HCT116 (cell line): ENCODE results near the gene NCAPD3. TPM values are rescaled to one million over a fixed set of nuclear protein-coding genes. Genes with fewer than 3 reads are reported as not detected.

Experiments
- ATAC-seq: fragments of 200-7000 bp; cut with Tn5 transposase; 2 replicates; pipeline ENCODE4 v1.9.1; 2020; ENCODE audit warnings: mild to moderate bottlenecking, moderate library complexity
- BruUV-seq: library from RNA; stranded (reverse); fragments of 400-500 nt; replicated peaks from 2 replicates; lab custom pipeline; 2021; lab: Mats Ljungman, UMichigan
- CTCF ChIA-PET: fragments of 300-600 bp; sonication (Branson Sonifier 250); formaldehyde crosslinking; loops from one replicate; lab custom pipeline; 2021; ENCODE audit warnings: antibody characterized with exemption; lab: Charles Lee
- POLR2A ChIA-PET: fragments of 300-600, 350-600 bp; sonication (Branson Sonifier 250); formaldehyde crosslinking; loops from one replicate; lab custom pipeline; 2021; ENCODE audit warnings: antibody characterized with exemption; lab: Charles Lee
- RAD21 ChIA-PET, 2 experiments: fragments of 300-600 bp; sonication (Branson Sonifier 250); formaldehyde crosslinking; loops; one replicate each; lab custom pipeline; 2023; ENCODE audit warnings: low total read pairs in 2 of 2; ENCODE audit not compliant: uncharacterized antibody in 2 of 2, unreplicated experiment in 2 of 2, low non-redundant PET in 1 of 2; lab: Charles Lee
- DNase-seq: peaks from one replicate; pipeline ENCODE4 v3.0.0-alpha.2; 2010; ENCODE audit warnings: low read depth, low spot score
- H2AFZ ChIP-seq: fragments of 200-600 bp; shearing (Covaris generic), sonication (generic); 2 replicates; pipeline ENCODE4 v1.6.1; 2017; ENCODE audit warnings: low read depth, mixed run types, mixed read lengths, antibody characterized with exemption, low read length; ENCODE audit not compliant: poor library complexity, severe bottlenecking
- H3K27ac ChIP-seq: 2 replicates; pipeline ENCODE4 v1.5.1; 2012; ENCODE audit warnings: low read depth, low read length
- H3K27me3 ChIP-seq: fragments of 200-600 bp; sonication (generic); 2 replicates; pipeline ENCODE4 v1.6.1; 2016; ENCODE audit warnings: mixed run types, low read length, mixed read lengths; ENCODE audit not compliant: insufficient read depth
- H3K36me3 ChIP-seq, 2 experiments: fragments of 200-500 bp in 1 of 2; fragments of 200-600 bp in 1 of 2; sonication (Bioruptor generic) in 1 of 2; sonication (generic) in 1 of 2; 2 replicates each; pipeline versions ENCODE4 v1.5.1 to v1.6.1; 2014 to 2016; ENCODE audit warnings: low read length in 2 of 2, inconsistent platforms in 1 of 2, mixed read lengths in 1 of 2, mixed run types in 1 of 2; ENCODE audit not compliant: insufficient read depth in 2 of 2, control insufficient read depth in 1 of 2
- H3K4me1 ChIP-seq, 2 experiments: fragments of 200-600 bp in 1 of 2; sonication (generic) in 1 of 2; 2 replicates each; pipeline versions ENCODE4 v1.5.1 to v1.6.1; 2012 to 2017; ENCODE audit warnings: low read length in 2 of 2, inconsistent platforms in 1 of 2, mild to moderate bottlenecking in 1 of 2, mixed read lengths in 1 of 2, mixed run types in 1 of 2, moderate library complexity in 1 of 2; ENCODE audit not compliant: insufficient read depth in 2 of 2, control insufficient read depth in 1 of 2
- H3K4me2 ChIP-seq: fragments of 200-600 bp; sonication (generic); 2 replicates; pipeline ENCODE4 v1.6.1; 2017; ENCODE audit warnings: mixed run types, low read length, mixed read lengths
- H3K4me3 ChIP-seq, 2 experiments: fragments of 200-600 bp in 1 of 2; sonication (generic) in 1 of 2; replicated peaks in 1 of 2; 2 replicates each; pipeline ENCODE4 v1.5.1; 2011 to 2016; ENCODE audit warnings: low read length in 2 of 2, control low read depth in 1 of 2, low read depth in 1 of 2, mild to moderate bottlenecking in 1 of 2, mixed read lengths in 1 of 2, mixed run types in 1 of 2
- H3K79me2 ChIP-seq: fragments of 200-600 bp; sonication (generic); 2 replicates; pipeline ENCODE4 v1.6.1; 2017; ENCODE audit warnings: mild to moderate bottlenecking, mixed run types, low read length, moderate library complexity, mixed read lengths; ENCODE audit not compliant: insufficient read depth
- H3K9ac ChIP-seq: fragments of 200-600 bp; sonication (generic); 2 replicates; pipeline ENCODE4 v1.6.1; 2016; ENCODE audit warnings: low read length, mixed read lengths
- H3K9me2 ChIP-seq: fragments of 200-600 bp; sonication (generic), shearing (Covaris generic); 2 replicates; pipeline ENCODE4 v1.6.1; 2017; ENCODE audit warnings: mixed run types, mild to moderate bottlenecking, moderate library complexity; ENCODE audit not compliant: insufficient read depth
- H3K9me3 ChIP-seq, 2 experiments: fragments of 200-500 bp in 1 of 2; fragments of 200-600 bp in 1 of 2; sonication (Bioruptor generic) in 1 of 2; sonication (generic) in 1 of 2; 2 replicates each; pipeline ENCODE4 v1.6.1; 2014 to 2017; ENCODE audit warnings: low read length in 2 of 2, mixed read lengths in 2 of 2, inconsistent platforms in 1 of 2, low read depth in 1 of 2, mild to moderate bottlenecking in 1 of 2, mixed run types in 1 of 2, moderate library complexity in 1 of 2; ENCODE audit not compliant: control insufficient read depth in 1 of 2, insufficient read depth in 1 of 2
- H4K20me1 ChIP-seq: fragments of 200-600 bp; sonication (generic), shearing (Covaris generic); 2 replicates; pipeline ENCODE4 v1.6.1; 2017; ENCODE audit warnings: mixed run types, mild to moderate bottlenecking, moderate library complexity; ENCODE audit not compliant: insufficient read depth
- CEBPB ChIP-seq: IDR thresholded peaks from 2 replicates; pipeline ENCODE4 v1.6.1; 2012; ENCODE audit warnings: low read depth
- CTCF ChIP-seq, 3 experiments: fragments of 200-600 bp in 1 of 3; sonication (generic) in 1 of 3; IDR thresholded peaks in 2 of 3; conservative IDR thresholded peaks in 1 of 3; 2 replicates each; pipeline ENCODE4 v1.5.1; 2012 to 2017; ENCODE audit warnings: low read depth in 2 of 3, low read length in 2 of 3, antibody characterized with exemption in 1 of 3, borderline replicate concordance in 1 of 3, control low read depth in 1 of 3, mild to moderate bottlenecking in 1 of 3, mixed read lengths in 1 of 3, mixed run types in 1 of 3, moderate library complexity in 1 of 3; ENCODE audit not compliant: insufficient read depth in 1 of 3
- MAX ChIP-seq: IDR thresholded peaks from 2 replicates; pipeline ENCODE4 v1.6.1; 2012
- POLR2A ChIP-seq: IDR thresholded peaks from 2 replicates; pipeline ENCODE4 v1.7.0; 2011; ENCODE audit warnings: borderline replicate concordance; ENCODE audit not compliant: insufficient read depth, insufficient read length; ENCODE audit errors: extremely low read depth
- REST ChIP-seq: IDR thresholded peaks from 2 replicates; pipeline ENCODE4 v1.6.1; 2012; ENCODE audit warnings: low read depth
- SRF ChIP-seq: IDR thresholded peaks from 2 replicates; pipeline ENCODE4 v1.6.1; 2012; ENCODE audit warnings: low read depth
- YY1 ChIP-seq: IDR thresholded peaks from 2 replicates; pipeline ENCODE4 v1.6.1; 2011; ENCODE audit warnings: low read length, low read depth, moderate library complexity, mild to moderate bottlenecking; ENCODE audit not compliant: insufficient replicate concordance; ENCODE audit errors: extremely low read depth
- ZBTB33 ChIP-seq: IDR thresholded peaks from 2 replicates; pipeline ENCODE4 v1.6.1; 2011; ENCODE audit warnings: mild to moderate bottlenecking, low read length, moderate library complexity; ENCODE audit not compliant: insufficient replicate concordance; ENCODE audit errors: extremely low read depth
- intact Hi-C: fragments of 100-400 bp; cut with micrococcal nuclease; formaldehyde crosslinking; loops from 2 replicates; pipeline ENCODE4 v1.10.0; 2022
- total RNA-seq: library from RNA; stranded (reverse); gene quantifications from one replicate; pipeline ENCODE4 v1.2.1, GENCODE V29; 2021; ENCODE audit not compliant: unreplicated experiment

The NCAPD3 gene
- total RNA-seq, 1 experiment from 2014 or later = 71.0 TPM

- H3K79me2 ChIP-seq = no peaks in the 10 kb centered on the region
- peaks cover 38 to 75% of the 10 kb centered on the region in 2 experiments; a peak in 3 of 4 replicates for H3K36me3 ChIP-seq
- no peak for DNase-seq
- H4K20me1 ChIP-seq = no peaks in the 10 kb centered on the region
- ChIA-PET RAD21 (no interaction called here), CTCF (no interaction called here), POLR2A (no interaction called here)
- no peak for ATAC-seq
- BruUV-seq = no TSS peak
- no peaks in the 10 kb centered on the region for H3K9me3 ChIP-seq
- intact Hi-C loops = no loop called here
- no peak for TF ChIP-seq YY1
- no peak for TF ChIP-seq CEBPB
- no peak for TF ChIP-seq ZBTB33
- TF ChIP-seq MAX = no peak
- no peak for TF ChIP-seq CTCF (IDR thresholded peaks at IDR 0.05 in 2 of 3, conservative IDR thresholded peaks at IDR 0.05 in 1 of 3; ENCODE audit: borderline replicate concordance in 1 of 3, insufficient read depth in 1 of 3, low read depth in 2 of 3, low read length in 2 of 3)
- TF ChIP-seq REST = no peak
- no peak for TF ChIP-seq POLR2A
- no peak for TF ChIP-seq SRF
- no peak overlapping the region for H3K9ac ChIP-seq
- no peak overlapping the region for H3K27ac ChIP-seq
- no peak overlapping the region for H3K4me2 ChIP-seq
- no peak overlapping the region for H3K4me3 ChIP-seq
- H3K9me2 ChIP-seq = no peaks in the 10 kb centered on the region
- no peaks in the 10 kb centered on the region for H3K27me3 ChIP-seq
- no peak overlapping the region for H2AFZ ChIP-seq
- no peaks in the 10 kb centered on the region for H3K4me1 ChIP-seq
Observed at GRCh38 chr11:134159652-134160051, 64.1 kb downstream of the NCAPD3 start.
